Activated T-cell treated with anti-CD3 and anti-CD28 coated beads for 24 hours (primary cell): ENCODE data around the gene TIMM22.
"Not testable (repeated sequence)": the region's sequence is repeated elsewhere in the genome, so short reads cannot be mapped to it uniquely, and the experiment has no call there.

ENCODE experiments used
- DNase-seq: peaks from one replicate; pipeline ENCODE4 v3.0.0-alpha.2; 2020; ENCODE audit warnings: low read depth

The TIMM22 gene

GRCh38 chr17:1039511-1040215, 42.7 kb downstream of the TIMM22 start:
- DNase-seq, result no peak

GRCh38 chr17:1040216-1040600, 43.3 kb downstream of the TIMM22 start:
- DNase-seq, result no peak

- DNase-seq, result no peak
Observed at GRCh38 chr17:1041746-1042145, 44.8 kb downstream of the TIMM22 start.

- no peak for DNase-seq
Observed at GRCh38 chr17:1042486-1042885, 45.6 kb downstream of the TIMM22 start.

- DNase-seq, result no peak
Observed at GRCh38 chr17:1043601-1044251, 46.8 kb downstream of the TIMM22 start.

GRCh38 chr17:1044387-1045009, 47.6 kb downstream of the TIMM22 start:
- not testable (repeated sequence) for DNase-seq

GRCh38 chr17:1045456-1045855, 48.5 kb downstream of the TIMM22 start:
- no peak for DNase-seq

- no peak for DNase-seq
Observed at GRCh38 chr17:1047177-1047878, 50.4 kb downstream of the TIMM22 start.

- DNase-seq, result no peak
Observed at GRCh38 chr17:1047879-1048470, 51.0 kb downstream of the TIMM22 start.

- not testable (repeated sequence) for DNase-seq
Observed at GRCh38 chr17:1048516-1049115, 51.7 kb downstream of the TIMM22 start.

GRCh38 chr17:1049446-1050225, 52.7 kb downstream of the TIMM22 start:
- DNase-seq, result no peak

GRCh38 chr17:1050246-1050995, 53.5 kb downstream of the TIMM22 start:
- DNase-seq, result no peak

GRCh38 chr17:1050996-1051925, 54.3 kb downstream of the TIMM22 start:
- no peak for DNase-seq
